ENCODE results near the gene TLR4. TPM values are rescaled to one million over a fixed set of nuclear protein-coding genes. Genes with fewer than 3 reads are reported as not detected.

The TLR4 gene
- total and polyA plus RNA-seq, 4 donors = 4.5 to 41.6 (median 25.9) TPM

GRCh38 chr9:117723986-117724625, 19.9 kb downstream of the TLR4 start:
- no peaks in the 10 kb centered on the region for H3K27me3 ChIP-seq (ENCODE audit: control insufficient read depth in 3 of 3, insufficient read depth in 3 of 3, low read length in 2 of 3)
- no peak for TF ChIP-seq CTCF (IDR thresholded peaks at IDR 0.05; ENCODE audit: control extremely low read depth, extremely low read depth)
- no peaks in the 10 kb centered on the region for H3K36me3 ChIP-seq (ENCODE audit: control insufficient read depth in 4 of 4, insufficient read depth in 4 of 4, low read length in 4 of 4)
- H3K4me1 ChIP-seq (ENCODE audit: control insufficient read depth in 5 of 5, insufficient read depth in 5 of 5, low read length in 5 of 5) = peaks cover 0 to 15% (median 0%) of the 10 kb centered on the region in 5 donors
- no peaks in the 10 kb centered on the region for H3K9me3 ChIP-seq (ENCODE audit: control insufficient read depth in 4 of 4, insufficient read depth in 3 of 4, low read length in 3 of 4)
- no peak overlapping the region for H3K4me3 ChIP-seq
- 19 to 32% methylated on average over 3 of the region's 3 CpGs for WGBS, 2 donors
- no peak overlapping the region for H3K9ac ChIP-seq (ENCODE audit: insufficient read depth in 1 of 2, low read length in 2 of 2)
- DNase-seq (no peak), ATAC-seq (ENCODE audit: insufficient read depth, low FRiP score) (no peak)
- peak overlapping the region in 1 of 2 donors; percentile 33 for H3K27ac ChIP-seq (ENCODE audit: low read depth in 1 of 2, low read length in 1 of 2)

DNA sequence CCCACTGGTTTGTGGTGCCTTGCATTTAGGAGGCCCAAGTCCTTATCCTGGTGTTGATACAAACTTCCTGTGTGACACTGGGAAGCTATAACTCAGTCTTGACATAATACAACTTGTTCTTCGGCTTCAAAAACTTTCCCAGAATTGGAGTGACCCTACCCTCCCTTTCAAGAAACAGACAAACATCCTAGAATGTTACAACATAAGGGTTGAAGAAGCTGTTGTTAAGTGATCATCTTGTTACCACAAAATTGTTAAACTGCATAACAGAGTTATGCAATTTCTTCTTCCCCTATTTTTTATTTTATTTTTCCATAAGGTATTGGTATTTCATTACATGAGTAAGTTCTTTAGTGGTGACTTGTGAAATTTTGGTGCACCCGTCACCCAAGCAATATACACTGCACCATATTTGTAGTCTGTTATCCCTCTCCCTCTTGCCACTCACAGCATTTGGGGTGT, 21.3 kb downstream of the TLR4 start:
- no peaks in the 10 kb centered on the region for H3K27me3 ChIP-seq (ENCODE audit: control insufficient read depth in 3 of 3, insufficient read depth in 3 of 3, low read length in 2 of 3)
- DNase-seq (peak in 1 of 3 donors; percentile 9), ATAC-seq (ENCODE audit: insufficient read depth, low FRiP score) (peak; percentile 30)
- H3K4me1 ChIP-seq (ENCODE audit: control insufficient read depth in 5 of 5, insufficient read depth in 5 of 5, low read length in 5 of 5) = peaks cover 0 to 9% (median 0%) of the 10 kb centered on the region in 5 donors
- no peak overlapping the region for H3K4me3 ChIP-seq
- no peak for TF ChIP-seq CTCF (IDR thresholded peaks at IDR 0.05; ENCODE audit: control extremely low read depth, extremely low read depth)
- WGBS, 2 donors = 14 to 46% methylated on average over 2 of the region's 2 CpGs
- no peaks in the 10 kb centered on the region for H3K9me3 ChIP-seq (ENCODE audit: control insufficient read depth in 4 of 4, insufficient read depth in 3 of 4, low read length in 3 of 4)
- no peaks in the 10 kb centered on the region for H3K36me3 ChIP-seq (ENCODE audit: control insufficient read depth in 4 of 4, insufficient read depth in 4 of 4, low read length in 4 of 4)
- H3K9ac ChIP-seq (ENCODE audit: insufficient read depth in 1 of 2, low read length in 2 of 2) = no peak overlapping the region
- peak overlapping the region in 1 of 2 donors; percentile 53 for H3K27ac ChIP-seq (ENCODE audit: low read depth in 1 of 2, low read length in 1 of 2)

- Histone ChIP-seq H3K4me1 (ENCODE audit: control insufficient read depth in 5 of 5, insufficient read depth in 5 of 5, low read length in 5 of 5) (peaks cover 0 to 7% (median 0%) of the 10 kb centered on the region in 5 donors), H3K9me3 (ENCODE audit: control insufficient read depth in 4 of 4, insufficient read depth in 3 of 4, low read length in 3 of 4) (no peaks in the 10 kb centered on the region), H3K9ac (ENCODE audit: insufficient read depth in 1 of 2, low read length in 2 of 2) (no peak overlapping the region), H3K4me3 (no peak overlapping the region), H3K27ac (ENCODE audit: low read depth in 1 of 2, low read length in 1 of 2) (no peak overlapping the region), H3K27me3 (ENCODE audit: control insufficient read depth in 3 of 3, insufficient read depth in 3 of 3, low read length in 2 of 3) (no peaks in the 10 kb centered on the region), H3K36me3 (ENCODE audit: control insufficient read depth in 4 of 4, insufficient read depth in 4 of 4, low read length in 4 of 4) (no peaks in the 10 kb centered on the region)
- no peak for ATAC-seq (ENCODE audit: insufficient read depth, low FRiP score)
- DNase-seq = no peak
- 84 to 88% methylated on average over 2 of the region's 2 CpGs for WGBS, 2 donors
- TF ChIP-seq CTCF (IDR thresholded peaks at IDR 0.05; ENCODE audit: control extremely low read depth, extremely low read depth) = no peak
Observed at GRCh38 chr9:117729375-117729774, 25.2 kb downstream of the TLR4 start.
